GM20000 (cell line): Measurements from ENCODE around the gene GCGR.

Source experiments
- DNase-seq: peaks from one replicate; pipeline ENCODE4 v3.0.0; 2012; ENCODE audit warnings: low spot score
- TF ChIP-seq, protein P1 (sequence below): IDR thresholded peaks from 2 replicates; pipeline ENCODE4 v1.5.1; 2012; ENCODE audit warnings: mild to moderate bottlenecking, control low read depth; ENCODE audit errors: extremely low read depth, missing control alignments

The GCGR gene

DNA sequence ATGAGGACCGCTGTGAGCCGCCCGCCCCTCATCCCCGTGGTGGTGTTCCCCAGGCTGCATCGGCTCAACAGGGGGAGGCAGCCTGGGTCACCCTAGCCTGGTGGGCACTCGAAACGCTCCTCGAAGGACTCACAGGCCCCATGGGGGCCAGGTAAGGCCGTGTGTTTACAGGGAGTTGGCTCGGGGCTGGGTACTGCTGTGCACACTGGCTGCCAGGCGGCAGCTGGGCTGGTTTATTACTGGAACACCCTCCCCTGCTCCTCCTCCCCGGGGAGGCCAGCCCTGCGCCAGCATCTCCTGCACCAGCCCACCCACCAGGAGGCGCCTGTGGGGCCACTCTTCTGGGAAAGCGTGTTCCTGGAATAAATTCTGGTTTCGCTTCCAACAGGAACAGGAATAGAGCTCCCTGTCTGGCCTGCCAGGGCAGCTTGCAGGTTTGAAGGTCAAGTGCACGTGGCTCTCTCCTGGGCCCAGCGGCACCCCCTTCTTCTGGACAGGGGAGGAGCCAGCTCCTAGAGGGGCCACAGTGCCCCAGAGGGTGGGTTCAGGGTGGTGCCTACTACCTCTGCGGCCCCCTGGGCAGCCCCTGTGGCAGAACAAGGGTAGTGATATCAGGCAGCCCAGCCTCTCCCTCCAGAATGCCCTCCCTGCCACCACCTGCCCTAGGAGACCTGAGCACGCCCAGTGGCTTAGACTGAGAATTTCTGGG lies 17.8 kb downstream of the GCGR start:
- TF ChIP-seq, protein P1, sequence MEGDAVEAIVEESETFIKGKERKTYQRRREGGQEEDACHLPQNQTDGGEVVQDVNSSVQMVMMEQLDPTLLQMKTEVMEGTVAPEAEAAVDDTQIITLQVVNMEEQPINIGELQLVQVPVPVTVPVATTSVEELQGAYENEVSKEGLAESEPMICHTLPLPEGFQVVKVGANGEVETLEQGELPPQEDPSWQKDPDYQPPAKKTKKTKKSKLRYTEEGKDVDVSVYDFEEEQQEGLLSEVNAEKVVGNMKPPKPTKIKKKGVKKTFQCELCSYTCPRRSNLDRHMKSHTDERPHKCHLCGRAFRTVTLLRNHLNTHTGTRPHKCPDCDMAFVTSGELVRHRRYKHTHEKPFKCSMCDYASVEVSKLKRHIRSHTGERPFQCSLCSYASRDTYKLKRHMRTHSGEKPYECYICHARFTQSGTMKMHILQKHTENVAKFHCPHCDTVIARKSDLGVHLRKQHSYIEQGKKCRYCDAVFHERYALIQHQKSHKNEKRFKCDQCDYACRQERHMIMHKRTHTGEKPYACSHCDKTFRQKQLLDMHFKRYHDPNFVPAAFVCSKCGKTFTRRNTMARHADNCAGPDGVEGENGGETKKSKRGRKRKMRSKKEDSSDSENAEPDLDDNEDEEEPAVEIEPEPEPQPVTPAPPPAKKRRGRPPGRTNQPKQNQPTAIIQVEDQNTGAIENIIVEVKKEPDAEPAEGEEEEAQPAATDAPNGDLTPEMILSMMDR: no peak
- no peak for DNase-seq

DNA sequence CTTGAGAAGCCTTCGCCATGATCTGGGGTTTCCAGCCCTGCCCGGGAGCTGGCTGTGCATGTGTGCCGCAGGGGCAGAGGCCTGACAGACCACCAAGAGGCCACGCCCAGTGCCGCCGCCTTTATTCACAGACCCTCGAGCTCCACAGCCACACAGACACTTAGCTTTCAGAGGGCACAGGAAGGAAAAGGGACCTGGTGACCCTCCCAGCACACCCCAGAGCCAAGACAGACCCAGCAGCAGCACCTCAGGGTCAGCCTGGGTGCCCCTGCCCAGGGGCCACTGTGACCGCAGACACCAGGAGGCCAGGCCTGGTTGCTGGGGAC lies 18.3 kb downstream of the GCGR start:
- DNase-seq: no peak
- TF ChIP-seq, protein P1: no peak

DNA sequence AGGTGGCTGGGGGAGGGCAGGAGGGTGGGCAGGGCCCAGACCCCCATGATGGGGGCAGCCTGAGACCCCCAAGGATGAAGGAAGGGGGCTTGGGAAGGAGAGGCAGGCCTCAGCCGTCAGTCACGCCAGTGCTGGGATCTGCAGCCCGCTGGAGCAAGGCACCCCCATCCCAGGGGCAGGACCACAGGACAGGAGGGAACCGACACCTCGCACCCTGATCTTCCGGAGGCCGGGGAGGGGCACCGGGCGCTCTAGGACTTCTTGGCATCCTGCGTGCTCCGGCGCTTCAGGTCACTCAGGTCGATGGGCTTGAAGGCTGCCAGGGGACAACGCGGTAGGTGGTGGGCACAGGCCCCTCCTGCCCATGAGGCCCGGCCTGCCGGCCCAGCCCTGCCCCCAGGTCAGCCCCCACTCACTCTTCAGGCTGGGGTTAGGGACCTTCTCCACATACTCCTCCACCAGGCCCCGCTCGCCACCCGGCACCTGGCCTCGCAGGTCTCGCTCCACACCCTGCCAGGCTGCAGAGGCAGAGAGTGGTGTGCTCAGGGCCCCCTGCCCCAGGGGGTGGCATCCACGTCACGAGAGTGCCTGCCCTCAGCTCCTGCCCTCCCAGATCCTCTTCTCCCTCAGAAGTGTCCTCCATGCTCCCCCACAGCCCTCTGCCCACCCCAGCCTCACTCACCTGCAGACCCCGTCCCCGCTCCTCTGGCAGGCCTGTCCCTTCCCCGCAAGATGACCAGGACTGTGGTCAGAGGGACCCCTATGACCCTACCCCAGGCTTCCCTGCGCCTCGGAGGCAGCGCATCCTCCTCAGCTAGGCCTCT lies 19.3 kb downstream of the GCGR start:
- no peak for DNase-seq
- TF ChIP-seq, protein P1: no peak

DNA sequence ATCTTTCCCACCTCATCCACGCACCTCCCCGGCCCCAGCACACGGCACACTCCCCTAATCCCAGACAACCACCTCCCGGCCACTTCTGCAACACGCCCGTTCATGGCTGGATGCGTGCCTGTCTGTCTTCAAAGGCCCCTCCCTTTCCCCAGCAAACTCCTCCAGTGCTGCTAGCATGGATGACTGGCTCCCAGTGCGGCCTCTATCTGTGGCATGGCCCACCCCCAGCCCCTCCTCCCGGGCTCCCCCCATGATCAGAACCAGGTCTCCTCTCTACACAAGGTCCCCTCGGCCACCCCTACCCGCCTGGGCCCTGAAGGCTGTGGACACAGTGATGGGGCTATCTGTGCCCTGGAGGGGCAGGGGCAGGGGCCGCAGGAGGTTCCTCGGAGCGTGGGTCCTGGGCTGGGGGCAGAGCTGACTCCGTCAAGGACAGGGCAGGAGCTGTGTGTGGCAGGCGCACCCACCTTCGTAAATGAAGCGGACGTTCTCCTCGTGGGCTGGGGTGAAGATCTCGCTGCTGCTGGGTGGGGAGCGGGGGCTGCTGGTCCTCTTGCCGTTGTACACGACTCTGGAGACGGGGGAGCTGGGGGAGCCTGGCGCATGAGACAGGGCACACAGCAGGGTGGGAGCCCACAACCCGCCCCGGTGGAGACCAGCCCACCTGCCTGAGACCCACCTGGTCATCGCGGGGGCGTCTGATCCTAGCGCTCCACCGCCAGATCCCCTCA lies 20.0 kb downstream of the GCGR start:
- DNase-seq: no peak
- TF ChIP-seq, protein P1: no peak

DNA sequence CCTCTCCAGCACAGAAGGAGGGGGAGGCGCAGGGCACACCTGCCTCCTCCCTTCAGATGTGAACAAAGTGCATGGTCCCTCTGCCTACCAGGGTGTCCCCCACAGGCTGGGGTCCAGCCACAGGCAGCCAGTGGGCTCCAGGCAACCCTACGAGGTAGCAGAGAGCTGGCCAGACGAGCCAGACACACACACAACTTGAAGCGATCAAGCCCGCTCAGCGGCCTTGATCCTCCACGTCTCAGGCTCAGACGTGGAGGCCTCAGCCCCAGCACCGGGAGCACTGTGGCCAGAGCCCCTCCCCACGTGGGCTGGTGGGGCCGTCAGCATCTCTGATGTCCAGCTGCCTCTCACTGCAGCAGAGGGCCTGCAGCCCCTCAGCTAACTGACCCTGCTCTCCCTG lies 20.6 kb downstream of the GCGR start:
- DNase-seq: no peak
- TF ChIP-seq, protein P1: no peak

DNA sequence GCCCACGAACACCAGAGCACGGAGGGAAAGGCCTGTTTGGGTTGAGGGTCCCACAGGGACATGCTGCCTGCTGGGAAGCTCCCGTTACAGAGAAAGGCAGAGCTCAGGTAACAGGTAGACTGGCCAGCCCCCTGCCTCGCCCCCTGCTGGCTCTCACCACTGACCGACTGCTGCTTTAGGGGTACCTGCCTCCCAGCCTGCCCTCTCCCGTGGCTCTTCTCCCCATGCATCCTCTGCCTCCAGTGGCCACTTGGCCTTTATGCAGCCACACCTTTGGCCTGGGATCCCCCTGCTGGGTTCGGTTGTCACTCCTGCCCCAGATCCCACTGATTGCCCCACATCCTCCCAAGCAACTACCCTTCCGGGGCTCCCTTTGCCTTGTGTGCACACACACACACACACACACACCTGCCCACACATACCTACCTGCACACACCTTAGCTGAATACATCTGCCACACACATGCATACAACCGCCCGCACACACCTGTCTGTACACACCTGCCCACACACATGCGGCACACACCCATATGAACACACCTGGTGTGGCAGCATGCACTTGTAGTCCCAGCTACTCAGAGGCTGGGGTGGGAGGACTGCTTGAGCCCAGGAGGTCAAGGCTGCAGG lies 22.0 kb downstream of the GCGR start:
- no peak for DNase-seq
- TF ChIP-seq, protein P1: no peak
